CD4-positive, alpha-beta T cell treated with Interleukin-2 at 100 ng/mL for 4 hours (primary cell): ENCODE data around the gene P4HA2.

Experiments
- DNase-seq: peaks from one replicate; pipeline ENCODE4 v3.0.0-alpha.2; 2020; ENCODE audit warnings: low spot score

P4HA2 gene

GRCh38 chr5:132264546-132265335 lies 37.1 kb upstream of the P4HA2 start:
- no peak for DNase-seq

- no peak for DNase-seq
Measured at GRCh38 chr5:132263548-132264261, 36.1 kb upstream of the P4HA2 start.

DNA sequence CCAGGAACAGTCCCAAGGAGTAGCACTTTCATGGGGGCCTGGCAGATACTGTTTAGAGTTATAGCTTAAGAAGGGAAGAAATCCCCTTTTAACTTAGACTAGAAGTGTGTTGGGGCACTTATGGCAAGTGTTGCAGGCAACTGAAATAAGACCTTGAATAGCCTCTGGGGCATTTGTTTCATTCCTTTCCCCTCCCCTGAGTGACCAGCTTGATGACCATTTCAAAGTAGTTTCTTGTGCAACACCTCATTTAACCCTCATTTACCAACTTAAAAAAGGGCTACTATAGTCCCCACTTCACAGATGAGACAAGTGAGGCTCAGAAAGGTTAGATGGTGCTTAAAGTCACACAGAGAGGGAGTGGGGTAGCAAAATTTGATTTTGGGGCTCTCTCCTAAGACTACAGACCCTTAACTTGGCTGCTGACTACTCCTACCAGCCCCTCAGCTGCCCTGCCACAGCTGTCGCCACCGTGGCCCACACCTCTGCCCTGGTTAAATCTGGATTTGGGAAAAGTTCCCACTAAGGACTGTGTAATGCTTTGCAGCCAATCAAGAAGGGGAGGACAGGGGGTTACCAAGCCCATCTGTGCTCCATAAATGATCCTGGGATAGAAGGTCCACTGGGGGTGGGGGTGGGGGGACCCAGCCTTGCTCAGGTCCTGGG lies 35.4 kb upstream of the P4HA2 start:
- no peak for DNase-seq

- DNase-seq: no peak
Measured at GRCh38 chr5:132261881-132262845, 34.5 kb upstream of the P4HA2 start.

- DNase-seq: no peak
Measured at GRCh38 chr5:132260714-132261551, 33.3 kb upstream of the P4HA2 start.

- no peak for DNase-seq
Measured at GRCh38 chr5:132260051-132260450, 32.4 kb upstream of the P4HA2 start.

GRCh38 chr5:132259069-132259851 lies 31.6 kb upstream of the P4HA2 start:
- no peak for DNase-seq

DNA sequence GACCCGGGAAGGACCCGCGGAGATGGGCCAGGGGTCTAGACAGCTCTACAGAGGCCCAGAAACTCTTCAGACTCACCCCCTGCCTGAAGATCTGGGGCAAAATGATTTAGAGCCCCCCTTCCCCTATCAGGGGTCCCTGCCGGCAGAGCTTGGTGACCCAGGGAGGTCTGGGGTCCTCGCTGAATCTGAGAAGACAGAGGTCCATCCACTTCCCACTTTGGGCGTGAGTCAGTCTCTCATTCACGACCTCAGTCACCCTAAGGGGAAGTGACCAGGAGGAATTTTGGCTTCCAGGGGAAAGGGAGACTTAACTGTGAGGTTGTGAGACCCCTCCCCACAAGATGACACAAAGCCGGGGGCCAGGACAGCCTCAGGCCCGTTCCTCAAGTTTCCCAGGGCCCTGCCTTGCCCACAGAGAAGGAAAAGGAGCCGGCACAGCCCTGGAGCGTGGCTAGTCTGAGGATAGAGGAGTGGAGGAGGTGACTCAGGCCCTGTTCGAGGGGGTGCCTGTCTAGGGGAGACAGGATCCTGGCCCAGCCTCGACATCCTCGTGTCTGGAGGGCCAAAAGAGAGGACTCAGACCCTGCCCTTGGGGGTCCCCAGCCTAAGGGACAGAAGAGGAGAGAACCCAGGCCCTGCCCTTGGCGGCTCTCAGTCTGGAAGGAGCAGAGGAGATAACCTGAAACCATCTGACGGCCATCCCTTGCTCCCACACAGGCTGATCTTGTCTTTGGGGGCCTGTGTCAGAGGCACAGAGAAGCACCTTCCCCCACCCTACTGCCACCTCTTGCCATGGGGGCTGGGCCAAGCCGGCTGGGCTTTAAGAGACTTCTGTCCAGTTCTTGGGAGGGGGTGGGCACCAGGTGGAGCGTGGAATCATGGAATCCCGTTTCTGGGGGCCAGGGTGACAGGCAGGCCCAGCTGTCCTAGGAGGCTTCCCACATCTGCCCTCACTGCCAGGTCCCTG lies 30.7 kb upstream of the P4HA2 start:
- no peak for DNase-seq

DNA sequence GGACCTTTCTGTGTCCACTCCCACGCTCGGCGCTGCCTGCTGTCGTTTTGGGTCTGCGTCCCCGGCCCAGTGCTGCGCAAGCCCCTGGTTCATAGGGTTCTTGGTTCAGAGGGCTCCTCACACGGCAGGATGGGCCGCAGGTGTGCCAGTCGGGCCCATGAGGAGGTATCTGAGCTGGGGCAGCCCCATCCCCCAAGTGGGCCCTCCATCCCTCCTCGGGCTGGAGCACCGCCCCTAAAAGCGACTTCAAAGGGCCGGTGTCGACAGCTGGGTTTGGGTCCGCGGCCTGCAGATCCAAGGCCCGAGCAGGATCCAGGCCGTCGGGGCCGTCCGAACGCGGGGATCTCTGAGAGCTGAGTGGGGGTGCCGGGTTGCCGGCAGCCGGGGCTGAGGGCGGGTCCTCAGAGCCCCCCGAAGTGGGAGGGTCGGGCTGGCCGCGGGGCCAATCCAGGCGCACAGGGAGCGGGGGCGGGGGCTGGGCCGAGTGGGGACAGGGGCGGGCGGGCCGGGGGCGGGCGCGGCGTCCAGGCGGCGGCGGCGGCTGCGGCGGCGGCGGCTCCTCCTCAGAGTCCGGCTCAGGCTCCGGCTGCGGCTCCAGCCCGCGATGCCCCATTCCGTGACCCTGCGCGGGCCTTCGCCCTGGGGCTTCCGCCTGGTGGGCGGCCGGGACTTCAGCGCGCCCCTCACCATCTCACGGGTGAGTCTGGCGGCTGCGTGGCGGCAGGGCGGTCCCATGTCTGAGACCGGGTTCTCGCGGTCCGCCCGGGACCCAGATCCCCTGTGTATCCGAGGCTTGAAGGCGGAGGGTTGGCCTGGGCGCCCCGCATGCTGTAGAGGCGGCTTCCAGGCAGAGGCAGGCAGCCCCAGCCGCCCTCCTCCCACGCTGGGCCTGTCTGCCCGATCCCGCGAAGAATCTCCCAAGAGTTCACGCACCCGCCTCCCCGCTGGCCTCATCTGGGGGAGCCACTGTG lies 29.8 kb upstream of the P4HA2 start, which contains the start of gene PDLIM4:
PDLIM4 (plus strand) TSS at position 566 of the 971 bp plus-strand sequence; CDS start at position 605, 39 bp downstream.
- no peak for DNase-seq

- no peak for DNase-seq
Measured at GRCh38 chr5:132256783-132257130, 29.1 kb upstream of the P4HA2 start.

DNA sequence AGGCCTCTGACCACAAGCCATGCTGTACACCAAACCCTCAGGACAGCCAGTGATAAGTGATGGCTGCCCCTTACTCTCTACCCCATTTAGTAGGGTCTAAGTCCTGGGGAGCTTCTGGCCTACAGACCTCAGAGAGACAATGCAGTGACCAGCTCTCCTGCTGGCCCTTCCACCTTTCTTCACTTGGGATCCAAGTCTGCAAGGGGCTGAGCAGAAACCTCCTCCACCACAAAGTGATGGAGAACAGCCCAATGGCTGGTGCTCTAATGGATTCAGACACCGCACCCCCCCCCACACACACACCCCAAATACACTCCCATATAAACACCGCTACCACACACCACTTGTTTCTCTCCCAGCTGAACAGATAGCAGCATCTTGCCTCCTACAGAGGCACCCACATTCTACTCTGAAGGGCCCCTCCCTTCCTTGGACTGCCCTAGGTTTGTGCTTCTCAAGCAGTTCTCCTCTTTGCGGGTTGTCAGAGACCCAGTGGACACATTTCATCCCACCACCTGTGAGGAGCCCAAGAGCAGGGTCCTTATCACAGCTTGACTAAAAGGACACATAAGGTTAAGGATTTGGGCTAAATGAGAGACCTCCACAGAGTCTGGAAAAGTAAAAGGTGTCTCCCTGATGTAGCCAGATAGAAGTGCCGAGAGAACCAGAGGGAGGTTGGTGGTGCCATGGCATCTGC lies 28.6 kb upstream of the P4HA2 start:
- no peak for DNase-seq

GRCh38 chr5:132254321-132254977 lies 26.8 kb upstream of the P4HA2 start:
- no peak for DNase-seq

GRCh38 chr5:132253452-132254320 lies 26.0 kb upstream of the P4HA2 start:
- no peak for DNase-seq

DNA sequence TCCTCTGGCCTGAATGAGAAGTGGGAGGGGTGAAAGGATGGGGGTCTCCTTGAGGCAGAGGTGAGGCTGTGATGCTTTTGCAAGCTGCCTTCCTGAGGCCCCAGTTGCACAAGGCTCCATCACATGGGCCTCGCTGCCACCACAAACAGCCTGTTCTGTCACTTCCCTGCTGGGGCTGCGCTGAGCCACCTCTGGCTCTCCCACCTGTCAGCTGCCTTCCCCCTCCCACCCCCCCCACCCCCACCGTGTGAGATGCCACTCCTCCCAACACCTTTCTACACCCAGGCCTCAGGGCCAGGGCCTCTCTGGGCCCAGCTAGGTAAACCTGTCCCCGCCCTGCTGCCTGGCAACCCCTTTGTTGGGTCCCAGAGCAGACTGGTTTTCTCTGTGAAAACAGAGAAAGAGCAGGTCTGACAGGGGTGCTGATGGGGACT lies 25.4 kb upstream of the P4HA2 start:
- no peak for DNase-seq

- DNase-seq: no peak
Measured at GRCh38 chr5:132251220-132251725, 23.6 kb upstream of the P4HA2 start.
